ENCODE results near the gene ZNF710.

The ZNF710 gene

GRCh38 chr15:90018216-90018831, 17.2 kb downstream of the ZNF710 start:
- no peak for DNase-seq (ENCODE audit: low spot score)

- DNase-seq (ENCODE audit: low spot score), result no peak
These were observed 18.5 kb downstream of the ZNF710 start for GRCh38 chr15:90019611-90020010.

GRCh38 chr15:90020021-90020735, 19.1 kb downstream of the ZNF710 start:
- no peak for DNase-seq (ENCODE audit: low spot score)

- no peak for DNase-seq (ENCODE audit: low spot score)
These were observed 19.9 kb downstream of the ZNF710 start for GRCh38 chr15:90020936-90021507.

GRCh38 chr15:90022345-90022744, 21.2 kb downstream of the ZNF710 start:
- DNase-seq (ENCODE audit: low spot score), result no peak

- no peak for DNase-seq (ENCODE audit: low spot score)
These were observed 22.0 kb downstream of the ZNF710 start for GRCh38 chr15:90022905-90023700.

GRCh38 chr15:90024406-90024805, 23.3 kb downstream of the ZNF710 start:
- no peak for DNase-seq (ENCODE audit: low spot score)

GRCh38 chr15:90025489-90026033, 24.4 kb downstream of the ZNF710 start:
- DNase-seq (ENCODE audit: low spot score), result no peak

- DNase-seq (ENCODE audit: low spot score), result no peak
These were observed 27.3 kb downstream of the ZNF710 start for GRCh38 chr15:90028376-90028944.

- DNase-seq (ENCODE audit: low spot score), result no peak
These were observed 27.9 kb downstream of the ZNF710 start for GRCh38 chr15:90029024-90029423.

GRCh38 chr15:90030376-90030775, 29.3 kb downstream of the ZNF710 start:
- DNase-seq (ENCODE audit: low spot score), result no peak

GRCh38 chr15:90031231-90031791, 30.2 kb downstream of the ZNF710 start:
- DNase-seq (ENCODE audit: low spot score), result no peak

GRCh38 chr15:90033006-90033405, 31.9 kb downstream of the ZNF710 start:
- DNase-seq (ENCODE audit: low spot score), result no peak

GRCh38 chr15:90033448-90033847, 32.3 kb downstream of the ZNF710 start:
- DNase-seq (ENCODE audit: low spot score), result no peak

GRCh38 chr15:90035095-90035839, 34.1 kb downstream of the ZNF710 start:
- no peak for DNase-seq (ENCODE audit: low spot score)

- DNase-seq (ENCODE audit: low spot score), result no peak
These were observed 34.7 kb downstream of the ZNF710 start for GRCh38 chr15:90035840-90036230.

- peak; percentile 28 for DNase-seq (ENCODE audit: low spot score)
These were observed 35.2 kb downstream of the ZNF710 start for GRCh38 chr15:90036343-90036742.

- no peak for DNase-seq (ENCODE audit: low spot score)
These were observed 35.8 kb downstream of the ZNF710 start for GRCh38 chr15:90036806-90037510.

GRCh38 chr15:90037511-90037860, 36.4 kb downstream of the ZNF710 start:
- DNase-seq (ENCODE audit: low spot score), result no peak

- no peak for DNase-seq (ENCODE audit: low spot score)
These were observed 37.0 kb downstream of the ZNF710 start for GRCh38 chr15:90037961-90038631.

Measured in cerebellar cortex (tissue), 1 donor.